Trophoblast cell (in vitro differentiated cells and primary cell): ENCODE results near the gene ROR2.

ENCODE experiments used
- DNase-seq, 2 donors: peaks; one replicate each; pipeline ENCODE4 v3.0.0-alpha.2; 2016
- H2AFZ ChIP-seq: 2 replicates; pipeline ENCODE4 v1.6.1; 2013; ENCODE audit warnings: low read length, moderate library complexity, mild to moderate bottlenecking; ENCODE audit not compliant: insufficient read depth, poor library complexity
- H2AK5ac ChIP-seq: 2 replicates; pipeline ENCODE4 v1.6.1; 2013; ENCODE audit warnings: mild to moderate bottlenecking, low read length
- H2BK120ac ChIP-seq: 2 replicates; pipeline ENCODE4 v1.6.1; 2013; ENCODE audit warnings: low read length, mild to moderate bottlenecking, moderate library complexity; ENCODE audit not compliant: insufficient read depth, poor library complexity
- H2BK12ac ChIP-seq: 2 replicates; pipeline ENCODE4 v1.6.1; 2013; ENCODE audit warnings: mild to moderate bottlenecking, low read length, moderate library complexity
- H2BK5ac ChIP-seq: 2 replicates; pipeline ENCODE4 v1.6.1; 2013; ENCODE audit warnings: low read length, low read depth, moderate library complexity, mild to moderate bottlenecking; ENCODE audit not compliant: poor library complexity
- H3K14ac ChIP-seq: 2 replicates; pipeline ENCODE4 v1.6.1; 2013; ENCODE audit warnings: mild to moderate bottlenecking, low read length
- H3K18ac ChIP-seq: 2 replicates; pipeline ENCODE4 v1.6.1; 2013; ENCODE audit warnings: mild to moderate bottlenecking, low read length
- H3K23ac ChIP-seq: 2 replicates; pipeline ENCODE4 v1.6.1; 2013; ENCODE audit warnings: low read length
- H3K27ac ChIP-seq: 2 replicates; pipeline ENCODE4 v1.5.1; 2013; ENCODE audit warnings: low read depth, mild to moderate bottlenecking, inconsistent platforms, low read length, moderate library complexity
- H3K27me3 ChIP-seq: 2 replicates; pipeline ENCODE4 v1.6.1; 2013; ENCODE audit warnings: inconsistent platforms, mild to moderate bottlenecking, low read length, moderate library complexity; ENCODE audit not compliant: insufficient read depth
- H3K36me3 ChIP-seq, 2 experiments: 1 replicate in 1 of 2; 2 replicates in 1 of 2; pipeline ENCODE4 v1.6.1; 2013; ENCODE audit warnings: low read length in 2 of 2, mild to moderate bottlenecking in 2 of 2, moderate library complexity in 1 of 2; ENCODE audit not compliant: insufficient read depth in 2 of 2, control insufficient read depth in 1 of 2
- H3K4ac ChIP-seq: 2 replicates; pipeline ENCODE4 v1.6.1; 2013; ENCODE audit warnings: low read depth, mild to moderate bottlenecking, low read length, moderate library complexity
- H3K4me1 ChIP-seq, 2 experiments: 1 replicate in 1 of 2; 2 replicates in 1 of 2; pipeline ENCODE4 v1.6.1; 2013; ENCODE audit warnings: low read length in 2 of 2, mild to moderate bottlenecking in 2 of 2, moderate library complexity in 1 of 2; ENCODE audit not compliant: insufficient read depth in 2 of 2, control insufficient read depth in 1 of 2
- H3K4me2 ChIP-seq: 2 replicates; pipeline ENCODE4 v1.6.1; 2013; ENCODE audit warnings: inconsistent platforms, mild to moderate bottlenecking, low read length, moderate library complexity
- H3K4me3 ChIP-seq: 2 replicates; pipeline ENCODE4 v1.5.1; 2013; ENCODE audit warnings: mild to moderate bottlenecking, low read depth, low read length, inconsistent platforms
- H3K79me1 ChIP-seq: one replicate; pipeline ENCODE4 v1.6.1; 2013; ENCODE audit warnings: low read length
- H3K79me2 ChIP-seq: 2 replicates; pipeline ENCODE4 v1.6.1; 2013; ENCODE audit warnings: low read length, mild to moderate bottlenecking; ENCODE audit not compliant: control insufficient read depth, insufficient read depth, poor library complexity
- H3K9ac ChIP-seq: 2 replicates; pipeline ENCODE4 v1.6.1; 2013; ENCODE audit warnings: mild to moderate bottlenecking, low read length
- H3K9me3 ChIP-seq: 2 replicates; pipeline ENCODE4 v1.6.1; 2013; ENCODE audit warnings: low read depth, mild to moderate bottlenecking, control low read depth, inconsistent platforms, low read length; ENCODE audit not compliant: insufficient read depth
- H4K12ac ChIP-seq: 2 replicates; pipeline ENCODE4 v1.6.1; 2013; ENCODE audit warnings: low read depth, mild to moderate bottlenecking, low read length, moderate library complexity
- H4K8ac ChIP-seq: 2 replicates; pipeline ENCODE4 v1.6.1; 2013; ENCODE audit warnings: low read depth, mild to moderate bottlenecking, low read length, moderate library complexity
- H4K91ac ChIP-seq: one replicate; pipeline ENCODE4 v1.6.1; 2013; ENCODE audit warnings: low read depth, mild to moderate bottlenecking, low read length, moderate library complexity
- WGBS: extraction: QIAGEN DNeasy Blood & Tissue Kit; methylation state at CpG from one replicate; pipeline ENCODE4 v1.1.7; 2013; ENCODE audit warnings: missing lambda C conversion rate; ENCODE audit not compliant: insufficient read length, insufficient coverage; ENCODE audit errors: extremely low coverage; 5-methylcytosine and 5-hydroxymethylcytosine counted together

ROR2 gene

DNA sequence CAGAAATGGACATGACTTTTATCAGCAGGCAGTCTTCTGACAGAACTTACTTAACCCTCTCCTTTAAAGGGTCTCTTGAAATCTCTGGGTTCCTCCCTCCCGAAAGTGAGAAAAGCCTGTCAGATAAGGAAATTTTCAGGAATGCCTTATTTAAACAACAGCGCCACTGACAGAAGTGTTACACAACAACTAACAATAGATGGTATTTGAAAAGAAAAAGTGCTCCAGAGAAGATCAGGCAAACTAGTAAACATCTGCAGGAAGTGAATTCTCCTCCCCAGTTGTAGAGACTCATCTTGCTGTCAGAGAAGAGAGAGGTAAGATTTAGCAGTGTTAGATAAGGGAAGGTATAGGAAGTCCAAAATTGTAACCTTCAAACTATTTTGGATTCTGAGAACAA is 419.2 kb downstream of the ROR2 start:
- no peaks in the 10 kb centered on the region for H3K79me2 ChIP-seq
- DNase-seq, result peak in 1 of 2 donors; percentile 1
- no peaks in the 10 kb centered on the region for H3K36me3 ChIP-seq
- H3K4me3 ChIP-seq, result no peak overlapping the region
- H2AK5ac ChIP-seq, result no peak overlapping the region
- no peaks in the 10 kb centered on the region for H3K27me3 ChIP-seq
- H3K14ac ChIP-seq, result no peak overlapping the region
- H4K12ac ChIP-seq, result no peak overlapping the region
- no peak overlapping the region for H3K4ac ChIP-seq
- H3K4me2 ChIP-seq, result no peak overlapping the region
- H3K9ac ChIP-seq, result no peak overlapping the region
- H4K8ac ChIP-seq, result no peak overlapping the region
- H2BK12ac ChIP-seq, result no peak overlapping the region
- H3K27ac ChIP-seq, result no peak overlapping the region
- H3K23ac ChIP-seq, result no peak overlapping the region
- no peak overlapping the region for H2AFZ ChIP-seq
- no peak overlapping the region for H2BK5ac ChIP-seq
- peaks cover 2% of the 10 kb centered on the region for H3K79me1 ChIP-seq
- H4K91ac ChIP-seq, result no peak overlapping the region
- no CpG with 5 or more reads among the region's 2 CpGs for WGBS
- H3K18ac ChIP-seq, result no peak overlapping the region
- peaks cover 4 to 8% of the 10 kb centered on the region in 2 experiments for H3K4me1 ChIP-seq
- H3K9me3 ChIP-seq, result no peaks in the 10 kb centered on the region
- H2BK120ac ChIP-seq, result no peak overlapping the region

GRCh38 chr9:91522481-91522880 is 427.5 kb downstream of the ROR2 start:
- no peak overlapping the region for H3K4me3 ChIP-seq
- H2BK120ac ChIP-seq, result no peak overlapping the region
- H3K9ac ChIP-seq, result no peak overlapping the region
- H3K18ac ChIP-seq, result no peak overlapping the region
- no peak overlapping the region for H4K12ac ChIP-seq
- H3K79me2 ChIP-seq, result no peaks in the 10 kb centered on the region
- WGBS, result no CpG with 5 or more reads among the region's 1 CpG
- no peak overlapping the region for H2AK5ac ChIP-seq
- no peak overlapping the region for H3K4me2 ChIP-seq
- H4K91ac ChIP-seq, result no peak overlapping the region
- DNase-seq, result no peak
- no peak overlapping the region for H3K27ac ChIP-seq
- no peak overlapping the region for H2BK12ac ChIP-seq
- H3K79me1 ChIP-seq, result peaks cover 8% of the 10 kb centered on the region
- H2AFZ ChIP-seq, result no peak overlapping the region
- H3K14ac ChIP-seq, result no peak overlapping the region
- H3K27me3 ChIP-seq, result no peaks in the 10 kb centered on the region
- H3K23ac ChIP-seq, result no peak overlapping the region
- H3K36me3 ChIP-seq, result no peaks in the 10 kb centered on the region
- H3K9me3 ChIP-seq, result peaks cover 2% of the 10 kb centered on the region
- peaks cover 8 to 11% of the 10 kb centered on the region in 2 experiments for H3K4me1 ChIP-seq
- no peak overlapping the region for H2BK5ac ChIP-seq
- H3K4ac ChIP-seq, result no peak overlapping the region
- no peak overlapping the region for H4K8ac ChIP-seq

DNA sequence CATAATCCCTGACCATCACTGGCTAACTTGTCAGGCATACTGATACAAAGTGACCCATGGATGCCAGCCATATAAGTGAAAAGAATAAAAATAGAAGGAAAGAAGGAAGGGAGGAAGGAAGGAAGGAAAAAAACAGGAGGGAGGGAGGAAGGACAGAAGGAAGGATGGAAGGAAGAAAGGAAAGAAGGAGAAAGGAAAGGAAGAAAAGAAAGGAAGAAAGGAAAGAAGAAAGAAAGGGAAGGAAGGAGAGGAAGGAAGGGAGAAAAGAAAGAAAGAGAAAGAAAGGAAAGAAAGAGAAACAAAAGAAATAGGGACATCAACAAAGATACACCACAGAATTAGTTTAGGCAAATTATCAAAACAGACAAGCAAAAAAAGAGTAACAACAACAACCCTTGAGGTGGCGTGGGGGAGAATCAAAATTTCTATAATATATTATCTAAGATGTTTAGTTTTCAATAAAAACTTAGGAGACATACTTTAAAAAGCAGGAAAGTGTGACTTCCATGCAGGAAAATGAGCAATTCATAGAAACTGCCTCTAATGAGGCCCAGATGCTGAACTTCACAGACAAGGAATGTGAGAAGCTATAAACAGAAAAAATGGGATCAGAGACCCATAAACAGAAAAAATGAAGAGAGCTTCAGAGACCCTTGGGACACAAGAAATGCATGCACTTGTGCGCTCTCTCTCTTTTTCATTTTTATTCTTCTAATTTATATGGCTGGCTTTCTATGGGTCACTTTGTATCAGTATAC is 430.3 kb downstream of the ROR2 start:
- no peak overlapping the region for H2AK5ac ChIP-seq
- H3K36me3 ChIP-seq, result no peaks in the 10 kb centered on the region
- H2BK12ac ChIP-seq, result no peak overlapping the region
- H4K12ac ChIP-seq, result no peak overlapping the region
- H3K4me1 ChIP-seq, result peaks cover 11 to 14% of the 10 kb centered on the region in 2 experiments
- WGBS, result no CpG with 5 or more reads among the region's 2 CpGs
- H3K79me1 ChIP-seq, result peaks cover 8% of the 10 kb centered on the region
- no peak overlapping the region for H3K4me3 ChIP-seq
- H3K9ac ChIP-seq, result no peak overlapping the region
- no peak for DNase-seq
- H3K4ac ChIP-seq, result no peak overlapping the region
- no peak overlapping the region for H2AFZ ChIP-seq
- H3K9me3 ChIP-seq, result peaks cover 3% of the 10 kb centered on the region
- no peak overlapping the region for H2BK120ac ChIP-seq
- H3K23ac ChIP-seq, result no peak overlapping the region
- H4K91ac ChIP-seq, result no peak overlapping the region
- no peak overlapping the region for H3K27ac ChIP-seq
- H3K4me2 ChIP-seq, result no peak overlapping the region
- no peak overlapping the region for H3K18ac ChIP-seq
- no peak overlapping the region for H4K8ac ChIP-seq
- H3K79me2 ChIP-seq, result no peaks in the 10 kb centered on the region
- H3K27me3 ChIP-seq, result no peaks in the 10 kb centered on the region
- no peak overlapping the region for H3K14ac ChIP-seq
- no peak overlapping the region for H2BK5ac ChIP-seq

GRCh38 chr9:91518462-91518861 is 431.6 kb downstream of the ROR2 start:
- no CpG with 5 or more reads among the region's 5 CpGs for WGBS
- no peak overlapping the region for H3K14ac ChIP-seq
- H3K79me1 ChIP-seq, result peaks cover 8% of the 10 kb centered on the region
- H3K27ac ChIP-seq, result peak overlapping the region; percentile 44
- H2BK5ac ChIP-seq, result no peak overlapping the region
- no peak overlapping the region for H2AK5ac ChIP-seq
- H3K4me2 ChIP-seq, result no peak overlapping the region
- H2BK12ac ChIP-seq, result no peak overlapping the region
- peak overlapping the region; percentile 42 for H4K91ac ChIP-seq
- no peak overlapping the region for H3K4me3 ChIP-seq
- H3K27me3 ChIP-seq, result no peaks in the 10 kb centered on the region
- no peak for DNase-seq
- H3K9me3 ChIP-seq, result peaks cover 1% of the 10 kb centered on the region
- no peak overlapping the region for H4K8ac ChIP-seq
- no peak overlapping the region for H3K23ac ChIP-seq
- H3K4me1 ChIP-seq, result peaks cover 11 to 14% of the 10 kb centered on the region in 2 experiments
- H3K79me2 ChIP-seq, result no peaks in the 10 kb centered on the region
- H3K18ac ChIP-seq, result no peak overlapping the region
- no peak overlapping the region for H2BK120ac ChIP-seq
- H3K9ac ChIP-seq, result no peak overlapping the region
- H4K12ac ChIP-seq, result no peak overlapping the region
- H2AFZ ChIP-seq, result no peak overlapping the region
- H3K36me3 ChIP-seq, result no peaks in the 10 kb centered on the region
- no peak overlapping the region for H3K4ac ChIP-seq
